GM15510 (cell line): ENCODE data around the gene ARHGAP27.

Experiments
- POLR2A ChIP-seq: IDR thresholded peaks from 3 replicates; pipeline ENCODE4 v1.6.1; 2011; ENCODE audit warnings: borderline replicate concordance; ENCODE audit not compliant: insufficient read length; ENCODE audit errors: extremely low read depth

ARHGAP27 gene

DNA sequence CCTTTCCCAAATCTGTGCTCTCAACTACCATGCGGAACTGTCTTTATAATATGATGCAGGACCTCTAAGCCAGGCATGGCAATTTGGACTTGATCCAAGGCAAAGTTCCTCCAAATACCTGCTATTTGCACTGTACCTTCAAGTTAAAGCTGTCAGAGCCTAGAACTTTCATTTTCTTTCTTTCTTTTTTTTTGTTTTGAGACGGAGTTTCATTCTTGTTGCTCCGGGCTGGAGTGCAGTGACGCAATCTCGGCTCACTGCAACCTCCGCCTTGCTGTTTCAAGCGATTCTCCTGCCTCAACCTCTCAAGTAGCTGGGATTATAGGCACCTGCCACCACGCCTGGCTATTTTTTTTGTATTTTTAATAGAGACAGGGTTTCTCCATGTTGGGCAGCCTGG is 51.7 kb downstream of the ARHGAP27 start:
- no peak for TF ChIP-seq POLR2A

- no peak for TF ChIP-seq POLR2A
Measured at GRCh38 chr17:45380046-45380765, 52.5 kb downstream of the ARHGAP27 start.

GRCh38 chr17:45377401-45377800 is 55.3 kb downstream of the ARHGAP27 start:
- no peak for TF ChIP-seq POLR2A

DNA sequence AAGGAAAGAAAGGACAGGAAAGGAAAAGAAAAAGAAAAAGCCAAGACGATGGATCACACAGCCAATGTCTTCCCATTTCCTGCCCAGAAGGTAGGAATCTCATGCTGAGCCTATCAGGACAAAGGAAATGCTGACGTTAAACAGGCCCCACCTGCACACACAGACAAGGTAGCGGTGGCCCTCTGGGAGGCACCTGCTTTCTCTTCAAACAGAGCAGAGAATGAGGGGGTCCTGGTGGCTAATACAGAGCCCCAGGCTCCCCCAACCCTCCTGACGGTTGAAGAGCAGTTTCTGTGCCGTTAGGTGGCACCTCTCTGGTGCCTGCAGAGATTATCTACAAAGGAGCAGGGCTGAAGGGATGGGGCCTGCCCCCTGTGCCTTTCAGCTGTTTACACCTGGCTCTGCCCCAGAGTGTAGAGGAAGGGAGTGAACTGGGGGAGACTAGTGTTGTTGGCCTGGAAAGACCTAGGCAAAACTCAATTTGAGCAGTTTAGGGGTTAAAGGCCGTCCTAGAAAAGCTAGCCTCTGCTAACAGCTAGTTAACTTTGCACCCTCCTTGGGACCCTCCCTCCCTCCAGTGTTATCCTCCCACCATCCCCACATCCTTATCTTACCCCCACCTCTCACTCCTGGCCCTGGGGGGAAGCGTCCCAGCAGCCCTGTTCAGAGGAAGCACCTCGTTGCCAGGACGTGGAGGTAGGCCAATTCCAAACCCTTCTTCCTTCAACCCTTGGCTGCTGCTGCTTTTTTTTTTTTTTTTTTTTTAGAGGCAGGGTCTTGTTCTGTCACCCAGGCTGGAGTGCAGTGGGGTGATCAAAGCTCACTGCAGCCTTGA is 56.3 kb downstream of the ARHGAP27 start:
- TF ChIP-seq POLR2A, result no peak

- TF ChIP-seq POLR2A, result no peak
Measured at GRCh38 chr17:45374501-45374900, 58.2 kb downstream of the ARHGAP27 start.

DNA sequence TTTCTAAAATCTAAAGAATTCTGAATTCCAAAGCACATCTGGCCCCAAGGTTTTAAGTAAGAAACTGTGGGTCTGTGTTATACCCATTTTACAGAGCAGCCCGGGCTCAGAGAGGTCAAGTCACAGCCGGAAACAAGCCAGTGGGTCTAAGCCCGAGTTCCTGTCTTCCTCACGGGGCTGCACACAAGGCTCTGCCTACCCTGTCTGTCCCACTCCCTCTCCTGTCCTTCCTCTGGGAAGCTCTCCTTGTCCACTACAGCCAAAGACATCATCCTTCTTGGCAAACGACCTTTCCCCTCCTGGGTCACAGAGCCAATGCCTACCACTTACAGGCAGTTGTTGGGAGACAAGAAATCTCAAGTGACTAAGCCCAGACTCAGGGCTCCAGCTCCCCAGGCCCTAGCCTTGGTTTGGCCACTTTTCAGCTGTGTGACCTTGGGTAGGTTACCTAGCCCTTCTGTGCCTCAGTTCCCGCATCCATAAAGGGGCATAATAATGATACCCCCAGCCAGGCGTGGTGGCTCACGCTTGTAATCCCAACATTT is 60.3 kb downstream of the ARHGAP27 start:
- TF ChIP-seq POLR2A, result no peak

DNA sequence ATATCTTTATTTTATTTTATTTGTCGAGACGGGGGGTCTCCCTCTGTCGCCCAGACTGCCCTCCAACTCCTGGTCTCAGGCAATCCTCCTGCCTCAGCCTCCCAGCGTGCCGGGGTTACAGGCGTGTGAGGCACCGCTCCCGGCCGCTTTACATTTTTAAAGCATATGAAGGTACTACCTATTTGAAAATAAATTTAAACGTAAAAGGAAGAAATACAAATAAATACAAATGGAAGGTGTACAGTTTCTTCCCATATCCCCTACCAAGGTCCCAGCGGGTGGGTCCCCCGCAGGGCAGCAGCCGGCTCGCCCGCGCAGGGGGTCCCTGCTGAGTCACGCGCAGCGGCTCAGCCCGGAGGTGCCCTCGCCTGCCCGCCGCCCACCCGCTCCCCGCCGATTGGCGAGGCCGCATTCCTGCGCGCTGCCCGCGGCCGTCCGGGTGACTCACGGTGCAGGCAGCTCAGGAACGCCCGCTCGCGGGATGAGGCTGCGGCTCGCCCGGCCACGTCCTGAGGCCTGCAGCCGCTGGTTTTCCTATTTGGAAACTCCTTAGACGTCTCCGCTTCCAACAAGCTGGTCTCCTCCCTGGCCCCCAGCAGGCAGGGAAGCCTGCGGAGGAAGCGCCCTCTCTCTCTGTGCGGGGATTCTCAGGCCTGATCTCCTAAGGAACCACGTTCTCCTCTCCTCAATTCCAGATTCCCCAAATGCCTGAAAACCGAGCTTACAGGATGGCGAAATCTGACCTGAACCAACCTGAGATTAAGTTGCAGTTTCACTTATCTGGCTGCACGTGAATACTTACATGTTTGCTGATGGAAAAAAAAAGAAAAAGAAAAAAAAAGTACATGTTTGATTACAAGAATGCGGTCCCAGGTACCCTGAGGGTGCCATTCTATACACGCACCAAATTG is 61.0 kb downstream of the ARHGAP27 start:
- TF ChIP-seq POLR2A, result no peak

- TF ChIP-seq POLR2A, result no peak
Measured at GRCh38 chr17:45370949-45371413, 61.7 kb downstream of the ARHGAP27 start.

DNA sequence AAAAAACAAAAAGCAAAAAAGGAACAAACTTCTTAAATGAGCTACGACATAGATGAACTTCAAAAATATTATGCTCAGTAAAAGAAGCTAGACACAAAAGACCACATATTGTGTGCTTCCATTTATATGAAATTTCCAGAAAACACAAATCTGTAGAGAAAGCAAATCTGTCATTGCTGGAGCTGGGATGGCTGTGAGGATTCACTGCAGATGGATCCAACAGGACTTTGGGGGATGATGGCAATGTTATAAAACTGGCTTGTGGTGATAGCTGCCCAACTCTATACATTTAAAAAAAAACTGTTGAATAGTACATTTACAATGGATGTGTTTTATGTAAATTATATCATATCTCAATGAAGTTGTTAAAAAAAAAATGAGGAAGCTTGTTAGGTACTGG is 63.2 kb downstream of the ARHGAP27 start:
- no peak for TF ChIP-seq POLR2A

DNA sequence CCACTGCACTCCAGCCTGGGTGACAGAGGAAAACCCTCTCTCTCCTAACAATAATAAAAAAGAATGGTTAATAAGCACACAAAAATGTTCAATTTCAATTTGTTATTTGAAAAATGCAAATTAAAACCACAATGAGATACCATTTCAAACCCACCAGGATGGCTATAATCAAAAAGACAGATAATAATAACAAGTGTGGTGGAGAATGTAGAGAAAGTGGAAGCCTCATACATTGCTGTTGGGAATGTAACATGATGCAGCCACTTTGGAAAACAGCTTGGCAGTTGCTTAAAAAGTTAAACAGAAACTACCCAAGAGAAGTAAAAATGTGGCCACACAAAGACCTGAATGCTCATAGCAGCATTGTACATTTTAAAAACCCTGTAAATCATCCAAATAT is 64.0 kb downstream of the ARHGAP27 start:
- no peak for TF ChIP-seq POLR2A

DNA sequence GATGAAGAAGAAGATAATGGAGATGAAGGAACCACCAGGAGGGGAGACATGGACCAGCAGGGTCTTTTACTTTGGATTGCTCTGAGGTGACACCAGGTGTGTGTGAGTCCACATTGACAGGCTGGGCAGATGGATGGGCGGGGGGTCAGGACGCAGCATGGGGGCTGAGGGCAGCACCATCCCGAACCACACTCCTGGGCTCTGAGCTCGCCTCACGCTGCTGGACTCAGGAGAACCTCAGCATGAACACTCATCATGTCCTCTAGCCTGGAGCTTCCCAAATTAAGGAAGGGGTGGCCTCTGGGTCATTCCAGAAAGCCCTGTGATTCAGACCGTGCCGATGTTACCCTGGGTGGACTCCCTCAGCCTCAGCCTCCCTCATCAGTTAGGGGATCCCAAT is 65.5 kb downstream of the ARHGAP27 start:
- TF ChIP-seq POLR2A, result no peak

DNA sequence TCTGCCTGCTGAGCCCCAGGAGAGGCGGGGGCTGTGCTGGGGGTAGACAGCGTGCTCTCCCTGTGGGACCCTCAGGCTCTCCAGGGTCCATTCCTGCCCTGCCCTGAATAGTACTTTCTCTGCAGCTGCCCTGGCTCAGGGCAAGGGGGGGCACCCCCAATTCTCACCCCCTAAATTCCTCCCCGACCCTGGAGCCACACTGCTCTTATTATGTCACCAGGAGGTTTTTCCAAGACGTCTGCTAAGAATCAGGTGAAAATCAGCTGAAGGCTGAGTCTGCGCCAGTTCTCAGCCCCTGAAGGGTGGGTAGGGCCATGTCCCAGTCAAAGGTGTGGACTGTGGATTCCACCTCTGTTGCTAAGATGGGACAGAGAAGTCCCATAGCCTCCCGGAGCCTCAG is 66.0 kb downstream of the ARHGAP27 start:
- no peak for TF ChIP-seq POLR2A

- TF ChIP-seq POLR2A, result no peak
Measured at GRCh38 chr17:45366049-45366448, 66.6 kb downstream of the ARHGAP27 start.

DNA sequence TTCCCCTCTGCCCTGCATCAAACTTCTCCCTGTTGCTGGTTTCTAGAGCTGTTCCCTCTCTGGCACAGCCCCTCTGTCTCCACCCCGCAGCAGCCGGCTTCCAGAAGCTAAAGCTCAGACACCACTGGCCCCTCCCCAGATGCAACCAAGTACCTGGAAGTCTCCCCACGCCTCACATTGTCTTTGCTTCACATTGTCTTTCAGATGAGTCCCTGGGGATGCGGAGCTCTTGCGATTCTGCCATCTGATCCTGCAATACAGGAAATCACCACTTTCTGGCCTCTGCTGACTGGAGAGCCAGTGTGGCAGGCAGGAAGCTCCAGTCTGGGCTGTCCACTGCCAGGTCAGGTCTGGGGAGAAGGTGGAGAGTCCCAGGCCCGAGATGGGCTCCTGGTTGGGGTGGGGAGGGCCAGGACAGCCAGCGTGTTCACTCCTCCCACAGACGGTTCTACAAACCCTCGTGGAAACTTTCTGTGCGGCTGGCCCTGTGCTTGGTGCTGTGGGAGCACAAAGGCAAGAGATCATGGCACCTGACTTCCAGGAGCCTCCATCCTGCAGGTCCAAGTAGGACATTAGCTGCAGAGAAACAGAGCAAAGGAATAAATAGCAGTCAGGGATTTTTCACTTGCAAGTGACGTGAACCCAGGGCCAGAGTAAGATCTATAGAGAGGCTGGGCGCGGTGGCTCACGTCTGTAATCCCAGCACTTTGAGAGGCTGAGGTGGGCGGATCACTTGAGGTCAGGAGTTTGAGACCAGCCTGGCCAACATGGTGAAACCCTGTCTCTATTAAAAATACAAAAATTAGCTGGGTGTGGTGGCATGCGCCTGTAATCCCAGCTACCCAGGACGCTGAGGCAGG is 67.9 kb downstream of the ARHGAP27 start:
- TF ChIP-seq POLR2A, result no peak

- TF ChIP-seq POLR2A, result no peak
Measured at GRCh38 chr17:45363498-45363897, 69.2 kb downstream of the ARHGAP27 start.

DNA sequence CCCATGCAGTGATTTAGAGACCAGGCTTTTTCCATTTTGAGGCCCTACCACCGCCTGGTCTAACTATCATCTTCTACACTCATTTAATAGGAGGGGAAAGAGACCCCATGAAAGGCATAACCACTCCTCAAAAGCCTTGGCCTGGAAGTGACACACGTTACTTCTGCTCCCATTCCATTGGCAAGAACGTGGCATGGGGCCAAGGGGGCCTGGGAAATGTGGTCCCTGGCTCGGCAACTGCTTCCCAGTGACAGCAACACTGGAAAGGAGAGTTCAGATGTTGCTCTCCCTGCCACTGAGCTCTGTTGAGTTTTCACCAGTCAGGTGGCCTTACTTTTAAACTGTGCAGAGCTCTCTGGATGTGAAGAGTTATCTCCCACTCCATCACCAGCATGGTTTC is 70.7 kb downstream of the ARHGAP27 start:
- TF ChIP-seq POLR2A, result no peak
